GM15510 (cell line): ENCODE measurements around the gene AMBRA1.

ENCODE experiments used
- POLR2A ChIP-seq: IDR thresholded peaks from 3 replicates; pipeline ENCODE4 v1.6.1; 2011; ENCODE audit warnings: borderline replicate concordance; ENCODE audit not compliant: insufficient read length; ENCODE audit errors: extremely low read depth

AMBRA1 gene

GRCh38 chr11:46380340-46381047 lies 213.3 kb downstream of the AMBRA1 start:
- no peak for TF ChIP-seq POLR2A

GRCh38 chr11:46378811-46379481 lies 214.9 kb downstream of the AMBRA1 start:
- no peak for TF ChIP-seq POLR2A

GRCh38 chr11:46378296-46378695 lies 215.5 kb downstream of the AMBRA1 start:
- TF ChIP-seq POLR2A, result no peak

- TF ChIP-seq POLR2A, result no peak
These were observed 216.0 kb downstream of the AMBRA1 start for GRCh38 chr11:46377831-46378230.

- no peak for TF ChIP-seq POLR2A
These were observed 216.5 kb downstream of the AMBRA1 start for GRCh38 chr11:46377290-46377689.

GRCh38 chr11:46376258-46377050 lies 217.4 kb downstream of the AMBRA1 start:
- no peak for TF ChIP-seq POLR2A

- TF ChIP-seq POLR2A, result no peak
These were observed 218.3 kb downstream of the AMBRA1 start for GRCh38 chr11:46375392-46376101.

- no peak for TF ChIP-seq POLR2A
These were observed 219.0 kb downstream of the AMBRA1 start for GRCh38 chr11:46374815-46375214.

- TF ChIP-seq POLR2A, result no peak
These were observed 219.8 kb downstream of the AMBRA1 start for GRCh38 chr11:46373787-46374740.

GRCh38 chr11:46372086-46372485 lies 221.7 kb downstream of the AMBRA1 start:
- no peak for TF ChIP-seq POLR2A

GRCh38 chr11:46370253-46370652 lies 223.6 kb downstream of the AMBRA1 start:
- TF ChIP-seq POLR2A, result no peak

GRCh38 chr11:46369458-46370152 lies 224.2 kb downstream of the AMBRA1 start:
- no peak for TF ChIP-seq POLR2A

GRCh38 chr11:46367916-46368267 lies 225.9 kb downstream of the AMBRA1 start:
- no peak for TF ChIP-seq POLR2A
